Activated CD4-positive, alpha-beta T cell treated with anti-CD3 and anti-CD28 coated beads, Interleukin-2, amount 50 U/mL, for 16 hours (primary cell): ENCODE results near the gene SYTL1.

Source experiments
- DNase-seq: peaks from one replicate; pipeline ENCODE4 v3.0.0-alpha.2; 2020

Gene SYTL1

DNA sequence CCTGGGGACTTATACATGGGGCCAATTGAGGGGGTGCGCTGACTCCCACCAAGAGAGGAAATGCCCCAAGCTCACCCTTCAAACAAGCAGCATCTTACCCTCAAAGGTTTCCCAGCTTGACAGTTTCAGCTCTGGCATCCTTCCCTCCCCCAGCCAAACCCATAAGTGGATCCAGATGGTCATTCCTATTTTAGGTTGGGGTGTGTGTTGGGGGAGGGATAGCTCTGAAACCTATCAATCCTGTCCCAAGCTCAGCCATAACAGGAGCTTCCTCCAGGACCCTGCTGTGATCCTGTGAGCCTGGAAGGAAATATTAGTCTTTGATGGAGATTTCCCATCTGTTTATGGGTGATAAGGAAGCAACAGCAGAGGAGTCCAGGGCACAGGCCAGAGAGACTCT is 23.2 kb upstream of the SYTL1 start:
- no peak for DNase-seq

DNA sequence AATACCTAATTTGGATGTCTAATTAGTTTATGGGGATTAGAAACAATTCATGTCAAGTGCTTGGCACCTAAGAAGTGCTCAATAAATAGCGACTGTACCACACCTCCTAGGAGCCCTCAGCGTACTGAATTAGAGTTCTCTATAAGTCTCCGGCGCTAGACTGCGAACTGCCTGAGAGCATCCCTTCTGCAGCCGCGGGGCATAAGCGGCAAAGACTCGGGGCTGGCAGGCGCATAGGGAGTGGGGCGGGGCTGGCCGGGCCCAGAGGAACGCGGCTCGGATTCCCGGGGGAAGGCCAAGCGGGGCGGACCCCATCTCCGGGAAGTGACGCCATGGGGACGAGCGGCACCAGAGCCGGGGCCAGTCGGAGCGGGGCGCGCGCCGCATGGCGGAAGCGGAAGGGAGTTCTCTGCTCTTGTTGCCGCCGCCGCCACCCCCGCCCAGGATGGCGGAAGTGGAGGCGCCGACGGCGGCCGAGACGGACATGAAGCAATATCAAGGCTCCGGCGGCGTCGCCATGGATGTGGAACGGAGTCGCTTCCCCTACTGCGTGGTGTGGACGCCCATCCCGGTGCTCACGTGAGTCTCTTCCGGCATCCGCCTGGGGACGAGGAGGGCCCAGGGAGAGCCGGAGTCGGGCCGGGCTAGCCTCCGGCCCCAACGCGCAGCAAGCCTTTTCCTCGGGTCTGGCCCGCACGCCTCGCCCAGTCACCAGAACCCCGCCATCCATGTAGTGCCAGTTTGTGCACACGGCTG is 19.8 kb upstream of the SYTL1 start, which contains the start of gene TMEM222:
Gene TMEM222 (plus strand): TSS at position 351 of the 756 bp plus-strand sequence. CDS start 35 bp downstream, at position 386.
- DNase-seq = peak; percentile 97

DNA sequence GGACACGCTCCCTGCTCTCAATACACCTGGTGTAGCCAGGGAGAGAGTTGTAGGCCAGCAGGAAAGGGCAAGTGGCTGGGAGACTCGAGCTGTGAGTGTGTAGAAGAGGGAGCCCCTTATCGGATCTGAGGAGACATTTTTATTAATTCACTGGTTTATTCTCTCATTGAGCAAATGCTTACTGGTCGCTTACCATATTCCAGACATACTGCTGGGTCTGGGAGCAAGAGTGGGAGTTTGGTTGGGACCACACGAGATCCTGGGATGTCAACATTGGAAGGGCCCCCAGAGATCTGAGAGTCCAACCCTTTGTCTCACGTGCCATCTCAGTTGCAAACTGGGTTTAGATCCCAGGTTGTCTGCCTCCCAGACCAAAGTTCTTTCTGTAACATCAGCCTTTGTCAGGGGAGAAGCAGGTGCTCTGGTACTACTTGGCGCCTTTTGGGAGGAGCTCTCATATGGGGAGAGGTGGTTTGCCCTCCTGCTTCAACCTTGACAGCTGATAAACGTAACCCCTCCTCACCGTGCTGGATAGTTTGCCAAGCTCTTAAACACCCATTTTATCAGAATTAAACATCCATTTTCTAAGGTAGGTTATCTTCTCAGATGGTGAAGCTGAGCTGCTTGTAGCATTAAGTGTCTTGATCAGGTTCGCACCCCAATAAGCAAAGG is 19.1 kb upstream of the SYTL1 start:
- DNase-seq = no peak

DNA sequence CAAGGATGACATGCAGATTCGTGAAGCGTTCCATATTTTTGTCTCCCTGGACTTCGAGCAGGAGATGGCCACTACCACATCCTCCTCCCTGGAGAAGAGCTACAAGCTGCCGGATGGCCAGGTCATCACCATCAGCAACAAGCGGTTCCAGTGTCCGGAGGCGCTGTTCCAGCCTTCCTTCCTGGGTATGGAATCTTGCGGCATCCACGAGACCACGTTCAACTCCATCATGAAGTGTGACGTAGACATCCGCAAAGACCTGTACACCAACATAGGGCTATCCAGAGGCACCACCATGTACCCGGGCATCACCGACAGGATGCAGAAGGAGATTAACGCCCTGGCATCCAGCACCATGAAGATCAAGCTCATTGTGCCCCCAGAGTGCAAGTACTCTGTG is 16.5 kb upstream of the SYTL1 start:
- DNase-seq = no peak

DNA sequence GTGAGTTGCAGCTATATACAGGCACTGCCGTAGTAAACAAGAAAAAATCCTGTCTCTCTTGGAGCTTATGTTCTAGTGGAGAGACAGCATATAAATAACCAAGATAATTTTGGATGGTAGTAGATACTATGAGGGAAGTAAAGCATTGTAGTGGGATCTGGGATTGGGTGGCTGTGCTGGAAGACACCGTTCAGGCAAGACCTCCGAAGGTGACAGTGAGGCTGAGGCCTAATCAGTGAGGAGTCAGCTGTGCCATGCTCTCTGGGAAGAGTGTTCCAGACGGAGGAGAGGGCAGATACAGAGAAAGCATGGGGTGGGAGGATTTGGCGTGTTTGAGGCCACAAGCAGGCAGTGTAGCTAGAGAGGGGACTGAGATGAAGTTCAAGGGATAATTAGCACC is 13.9 kb upstream of the SYTL1 start:
- DNase-seq = no peak

DNA sequence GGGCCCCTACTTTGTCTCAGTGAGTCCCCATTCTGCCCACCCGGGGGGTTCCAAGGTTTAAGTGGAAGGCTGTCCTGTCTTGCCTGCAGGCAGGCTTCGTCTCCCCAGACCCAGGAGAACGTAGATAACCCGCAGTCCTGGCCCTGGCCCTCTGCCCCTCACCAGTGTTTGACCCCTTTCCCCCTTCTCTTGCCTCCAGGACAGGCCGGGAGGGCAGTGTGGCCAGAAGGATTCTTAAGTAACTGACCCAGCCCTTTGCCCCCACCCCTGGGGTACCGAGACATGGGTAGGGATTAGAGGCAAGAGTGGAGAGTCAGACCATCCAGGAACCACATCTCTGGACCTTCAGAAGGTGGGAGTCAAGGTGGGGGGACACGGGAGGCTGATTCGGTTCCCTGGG is 11.0 kb upstream of the SYTL1 start:
- DNase-seq = no peak

DNA sequence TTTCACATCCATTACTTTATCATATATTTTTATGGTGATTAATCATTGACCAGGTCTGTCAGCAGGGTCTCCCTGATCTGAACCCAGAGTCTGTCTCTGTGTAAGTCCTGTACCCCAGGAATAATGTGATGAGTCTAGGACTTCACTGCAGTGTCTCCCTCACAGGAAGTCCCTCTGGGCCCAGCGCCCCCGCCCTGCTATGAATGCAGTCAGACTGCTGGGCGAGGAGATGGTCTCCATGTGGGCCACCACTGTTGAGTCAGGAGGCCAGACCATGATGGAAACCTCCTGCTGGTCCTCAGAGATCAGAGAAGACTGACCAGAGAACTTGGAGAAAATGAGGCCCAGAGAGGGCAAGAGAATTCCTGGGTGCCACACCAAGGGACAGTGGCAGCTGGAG is 10.4 kb upstream of the SYTL1 start:
- no peak for DNase-seq

DNA sequence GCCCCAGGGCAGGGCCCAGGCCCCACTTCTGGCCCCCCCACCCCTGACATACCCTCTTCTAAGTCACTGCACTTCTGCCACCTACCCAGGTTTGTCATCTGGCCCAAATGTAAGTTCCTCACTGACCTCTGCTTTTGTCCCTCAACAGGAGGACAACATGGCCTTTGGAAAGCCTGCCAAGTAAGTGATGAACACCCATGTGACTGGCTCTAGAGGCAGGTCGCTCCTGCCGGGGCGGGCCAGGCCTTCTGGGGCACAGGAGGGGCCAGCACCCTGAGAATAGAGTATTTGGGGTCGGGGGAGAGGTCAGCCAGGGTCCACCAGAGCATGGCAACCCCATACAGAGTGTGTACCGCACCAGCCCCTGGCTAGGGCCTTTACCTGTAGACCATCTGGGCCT is 9.9 kb upstream of the SYTL1 start:
- DNase-seq = no peak

DNA sequence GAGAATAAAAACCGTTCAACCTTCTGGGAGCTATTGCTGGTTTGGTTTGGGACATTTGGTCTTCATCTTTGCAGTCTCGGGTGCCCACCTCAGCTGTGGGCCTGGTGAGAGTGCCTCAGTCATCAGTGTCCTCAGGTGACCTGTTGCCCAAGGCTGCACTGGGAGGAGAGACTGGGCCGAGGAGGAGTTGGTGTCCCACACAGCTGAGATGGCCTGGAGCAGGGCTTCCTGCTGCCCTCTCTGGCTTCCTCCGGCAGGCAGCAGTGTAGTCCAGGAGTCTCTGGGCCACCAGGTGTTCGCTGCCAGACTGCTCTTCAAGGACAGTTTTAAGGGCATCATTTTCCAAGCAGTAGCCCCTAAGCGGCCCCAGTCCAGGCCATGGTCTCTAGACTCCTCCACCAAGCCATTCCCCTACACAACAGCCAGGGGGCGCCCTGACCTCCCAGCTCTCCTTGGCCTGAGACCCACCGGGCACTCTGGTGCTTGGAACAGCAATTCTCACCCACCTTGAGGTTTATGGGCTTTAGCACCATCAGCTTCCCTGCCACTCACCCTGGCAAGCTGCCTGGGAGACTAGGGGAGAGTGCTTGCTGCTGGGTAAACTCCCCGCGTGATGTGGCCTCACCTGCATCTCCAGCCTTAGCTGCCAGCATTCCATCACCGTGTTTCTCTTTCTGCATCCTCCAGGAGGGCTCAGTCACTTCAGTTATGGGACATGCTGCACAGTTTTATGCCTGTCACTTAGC is 9.1 kb upstream of the SYTL1 start:
- DNase-seq = peak; percentile 50

DNA sequence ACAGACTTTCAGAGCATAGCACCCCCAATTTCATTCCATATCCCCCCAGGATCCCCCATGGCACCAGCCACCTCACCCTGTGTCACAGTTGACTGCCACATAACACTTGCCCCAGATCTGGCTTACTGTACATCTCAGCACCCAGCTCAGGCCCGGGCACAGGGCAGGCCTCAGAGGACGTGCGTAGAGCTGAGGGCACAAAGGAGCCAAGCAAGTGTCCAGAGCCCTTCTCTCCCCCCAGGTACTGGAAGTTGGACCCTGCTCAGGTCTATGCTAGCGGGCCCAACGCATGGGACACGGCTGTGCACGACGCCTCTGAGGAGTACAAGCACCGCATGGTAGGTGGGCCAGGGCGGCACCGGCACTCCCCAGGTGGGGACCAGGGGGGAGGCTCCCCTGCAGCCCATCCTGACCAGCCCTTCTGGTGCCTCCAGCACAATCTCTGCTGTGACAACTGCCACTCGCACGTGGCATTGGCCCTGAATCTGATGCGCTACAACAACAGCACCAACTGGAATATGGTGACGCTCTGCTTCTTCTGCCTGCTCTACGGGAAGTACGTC is 8.0 kb upstream of the SYTL1 start:
- no peak for DNase-seq

DNA sequence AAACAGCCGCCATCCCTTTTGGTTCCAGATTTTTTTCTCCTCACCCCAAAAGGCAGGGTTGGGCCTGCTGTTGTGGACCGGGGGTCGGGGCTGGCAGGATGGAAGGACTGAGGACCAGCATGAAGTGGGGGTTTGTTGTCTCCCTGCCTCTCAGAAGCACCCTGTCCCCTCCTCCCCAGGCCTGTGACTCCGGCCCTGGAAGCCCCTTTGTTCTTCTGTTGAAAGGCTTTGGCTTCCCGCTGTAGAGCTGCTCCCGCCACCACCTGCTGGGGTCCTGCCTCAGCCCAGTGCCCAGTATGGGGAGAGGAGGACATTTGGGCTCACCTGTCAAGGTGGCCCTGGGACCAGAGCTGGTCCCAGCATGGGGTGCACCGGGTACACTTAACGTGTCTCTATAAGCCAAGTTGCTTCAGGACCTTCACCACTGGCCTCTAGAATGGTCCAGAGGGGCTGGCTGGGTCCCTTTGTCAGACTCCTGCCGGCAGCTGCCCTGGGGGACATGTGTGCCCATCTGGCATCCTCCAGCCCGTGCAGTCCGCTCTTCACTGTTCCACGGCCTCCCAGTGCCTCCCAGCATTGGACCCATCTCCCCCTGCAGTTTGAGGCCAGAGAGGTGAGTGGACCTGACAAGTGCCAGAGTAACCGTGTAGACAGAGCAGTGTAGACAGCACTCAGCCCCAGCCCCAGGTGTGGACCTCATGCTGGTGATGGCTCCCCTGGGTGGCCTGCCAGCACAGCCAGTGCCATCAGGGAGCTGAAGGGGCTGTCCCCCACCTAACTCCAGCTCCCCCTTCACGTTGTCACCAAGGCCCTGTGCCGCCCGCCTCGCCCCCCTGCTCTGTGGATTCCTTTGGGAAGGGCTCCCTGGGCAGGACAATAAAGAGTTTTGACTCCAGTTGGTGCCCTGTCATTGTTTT is 6.1 kb upstream of the SYTL1 start:
- DNase-seq = no peak

DNA sequence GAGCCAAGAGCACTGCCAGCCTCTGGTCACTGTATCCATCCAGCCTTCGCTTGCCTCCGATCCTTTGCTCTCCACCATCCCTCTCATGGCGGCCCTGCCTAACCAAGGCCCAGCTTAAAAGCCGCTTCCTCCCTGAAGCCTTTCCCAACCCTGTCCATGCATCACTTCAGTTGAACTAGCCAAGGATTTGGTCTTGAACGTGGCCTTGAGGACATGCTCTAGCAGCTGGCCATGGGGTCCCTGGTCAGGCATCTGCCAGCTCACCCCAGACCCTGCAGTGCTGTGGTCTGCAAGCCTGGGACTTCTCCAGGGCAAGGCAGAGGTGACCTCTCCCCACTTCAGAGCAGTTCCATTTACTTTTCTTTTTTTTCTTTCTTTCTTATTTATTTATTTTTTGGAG is 5.1 kb upstream of the SYTL1 start:
- no peak for DNase-seq

DNA sequence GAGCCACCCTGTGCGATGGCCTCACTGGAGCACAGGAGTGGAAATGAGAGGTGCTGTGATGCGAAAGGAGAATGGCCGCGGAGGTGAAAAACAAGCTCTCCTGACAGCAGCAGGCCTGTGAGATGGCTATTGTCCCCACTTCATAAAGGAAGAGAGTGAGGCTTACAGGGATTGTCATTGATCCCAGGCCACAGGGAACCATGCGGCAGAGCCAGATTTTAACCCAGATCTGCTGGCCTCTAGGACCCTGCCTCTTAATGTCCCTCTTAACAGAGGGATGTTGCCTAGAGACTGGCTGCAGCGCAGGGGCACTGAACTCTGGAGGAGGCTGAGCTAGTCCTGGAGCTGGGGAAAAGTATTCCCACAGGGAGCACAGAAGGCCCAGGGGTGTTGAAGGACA is 3.1 kb upstream of the SYTL1 start:
- DNase-seq = no peak

DNA sequence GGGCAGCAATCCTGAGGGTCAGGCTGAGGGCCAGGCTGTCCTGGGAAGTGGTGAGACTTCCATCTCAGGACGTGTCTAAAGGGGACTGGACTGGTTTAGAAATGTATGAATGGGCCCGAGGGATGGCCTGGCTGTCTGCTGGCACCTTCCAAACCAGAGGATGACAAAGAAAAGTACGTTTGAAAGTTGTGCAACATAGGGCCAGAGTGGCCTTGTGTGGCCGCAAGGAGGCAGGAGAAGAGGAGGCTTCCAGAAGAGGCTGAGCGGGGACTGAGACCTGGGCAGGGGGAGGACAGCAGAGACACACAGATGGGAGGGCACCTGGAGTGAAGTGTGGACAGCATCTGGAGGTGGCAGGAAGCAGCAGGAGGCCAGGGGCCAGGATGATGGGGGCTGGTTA is 2.6 kb upstream of the SYTL1 start:
- no peak for DNase-seq

DNA sequence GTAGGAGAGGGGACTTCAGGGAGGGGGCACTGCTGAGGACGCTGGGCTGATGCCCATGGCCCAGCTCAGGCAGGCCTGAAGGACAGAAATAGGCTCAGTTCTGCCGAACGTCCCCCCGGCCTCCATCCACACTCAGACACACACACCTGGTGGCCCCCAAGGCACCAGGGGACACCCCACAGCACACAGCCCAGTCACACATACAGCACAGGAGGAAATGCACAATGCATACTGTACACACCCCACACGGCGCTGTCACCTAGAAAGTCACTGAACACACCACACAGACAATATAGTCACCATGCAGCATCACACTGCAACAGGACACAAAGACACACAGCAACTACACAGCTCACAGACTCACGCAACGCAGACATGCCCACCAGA is 562 bp downstream of the SYTL1 start:
- DNase-seq = peak; percentile 46

DNA sequence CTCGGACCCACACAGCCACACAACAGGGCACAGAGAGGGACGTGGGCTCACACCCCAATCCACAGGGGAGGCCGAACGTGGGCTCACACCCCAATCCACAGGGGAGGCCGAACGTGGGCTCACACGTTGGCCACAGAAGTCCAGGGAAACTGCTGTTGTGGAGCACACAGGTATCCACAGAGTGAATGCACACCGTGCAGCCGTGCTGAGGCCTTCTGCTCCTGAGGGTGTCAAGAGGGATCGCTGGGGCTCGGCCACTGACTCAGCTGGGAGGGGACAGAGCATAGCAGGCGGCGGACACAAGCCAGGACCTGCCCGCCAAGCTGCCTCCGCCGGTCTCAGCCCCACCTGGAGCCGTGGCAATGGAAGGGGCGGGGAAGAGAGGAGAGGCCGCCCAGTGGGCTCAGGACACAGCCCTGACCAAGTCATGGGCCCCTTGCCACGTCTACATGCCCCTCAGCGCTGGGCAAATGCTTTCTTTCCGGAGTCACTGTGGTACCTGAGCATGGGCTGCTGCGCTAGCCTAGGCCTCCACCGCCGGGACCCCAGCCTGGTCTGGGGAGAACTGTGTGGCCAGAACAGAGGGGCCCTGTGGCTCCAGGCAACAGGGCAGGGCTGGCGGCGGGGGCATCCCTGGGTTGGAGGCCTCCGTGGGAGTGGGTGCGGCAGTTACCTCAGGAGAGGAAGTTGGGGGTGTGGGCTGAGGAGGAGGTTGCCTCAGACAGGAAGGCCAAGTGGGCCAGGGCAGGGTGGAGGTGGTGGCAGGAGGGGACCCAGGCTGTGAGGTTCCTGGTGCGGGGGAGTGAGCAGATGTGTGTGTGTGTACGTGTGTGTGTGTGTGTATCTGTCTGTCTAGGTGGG is 1.2 kb downstream of the SYTL1 start:
- DNase-seq = peak; percentile 76

DNA sequence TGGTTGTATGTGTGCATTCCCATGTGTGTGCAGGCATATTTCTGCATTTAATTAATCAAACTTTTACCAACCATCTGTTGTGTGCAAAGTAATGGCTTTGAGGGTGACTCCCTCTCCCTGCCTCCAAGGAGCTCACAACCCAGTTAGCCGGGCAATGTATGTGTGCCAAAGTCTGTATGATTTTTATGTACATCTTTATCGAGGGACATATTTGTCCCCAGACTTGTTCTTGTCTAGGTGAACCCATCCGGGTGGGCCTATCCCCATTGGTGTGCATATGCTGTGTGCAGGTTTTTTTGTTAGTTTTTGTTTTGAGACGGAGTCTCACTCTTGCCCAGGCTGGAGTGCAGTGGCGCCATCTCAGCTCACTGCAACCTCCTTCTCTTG is 1.8 kb downstream of the SYTL1 start:
- DNase-seq = no peak

DNA sequence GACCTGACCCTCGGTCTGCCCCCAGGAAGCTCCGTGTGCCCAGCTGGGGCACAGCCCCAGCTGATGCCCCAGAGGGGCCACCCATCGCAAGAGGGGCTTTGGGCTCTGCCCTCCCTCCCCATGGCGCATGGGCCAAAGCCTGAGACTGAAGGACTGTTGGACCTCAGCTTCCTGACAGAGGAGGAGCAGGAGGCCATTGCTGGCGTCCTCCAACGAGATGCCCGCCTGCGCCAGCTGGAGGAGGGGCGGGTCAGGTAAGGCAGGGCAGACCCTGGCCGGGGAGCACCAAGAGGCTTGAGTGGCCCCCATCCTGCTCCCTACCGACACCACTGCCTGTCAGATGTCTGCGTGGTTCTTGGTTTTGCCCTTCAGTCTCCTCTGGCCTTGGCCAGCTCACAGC is 3.5 kb downstream of the SYTL1 start:
- no peak for DNase-seq

DNA sequence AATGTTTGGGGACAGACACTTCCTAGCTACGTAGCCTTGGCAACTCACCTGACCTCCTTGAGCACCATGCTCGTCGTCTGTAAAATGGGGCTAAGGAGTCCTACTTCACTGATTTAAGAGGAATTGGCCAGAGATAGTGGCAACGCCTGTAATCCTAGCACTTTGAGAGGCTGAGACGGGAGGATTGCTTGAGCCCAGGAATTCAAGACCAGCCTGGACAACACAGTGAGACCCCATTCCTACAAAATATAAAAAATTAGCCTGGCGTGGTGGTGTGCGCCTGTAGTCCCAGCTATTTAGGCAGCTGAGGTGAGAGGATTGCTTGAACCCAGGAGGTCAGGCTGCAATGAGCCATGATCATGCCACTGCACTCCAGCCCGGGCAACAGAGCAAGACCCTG is 4.5 kb downstream of the SYTL1 start:
- no peak for DNase-seq

DNA sequence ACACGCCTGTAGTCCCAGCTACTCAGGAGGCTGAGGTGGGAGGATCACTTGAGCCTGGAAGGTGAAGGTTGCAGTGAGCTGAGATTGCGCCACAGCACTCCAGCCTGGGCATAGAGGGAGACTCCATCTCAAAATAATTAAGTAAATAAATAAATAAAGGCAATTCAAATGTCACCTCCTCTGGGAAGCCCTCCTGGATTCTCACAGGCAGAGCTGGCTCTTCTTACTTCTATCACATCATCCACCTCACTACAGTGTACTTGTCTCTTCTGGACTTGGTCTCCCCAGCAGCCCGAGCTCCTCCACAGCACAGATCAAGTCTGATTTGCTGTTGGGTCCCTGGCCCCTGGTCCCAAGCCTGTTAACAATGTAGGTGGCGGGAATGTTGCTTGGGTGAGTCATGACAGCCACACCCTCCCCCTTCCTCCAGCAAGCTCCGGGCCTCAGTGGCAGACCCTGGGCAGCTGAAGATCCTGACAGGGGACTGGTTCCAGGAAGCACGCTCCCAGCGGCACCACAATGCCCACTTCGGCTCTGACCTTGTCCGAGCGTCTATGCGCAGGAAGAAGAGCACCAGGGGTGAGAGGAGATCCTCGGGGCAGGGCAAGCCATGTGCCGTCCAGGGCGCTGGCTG is 5.3 kb downstream of the SYTL1 start:
- no peak for DNase-seq
